Measurements from ENCODE around the gene ARHGEF28. TPM values are rescaled to one million over a fixed set of nuclear protein-coding genes. Genes with fewer than 3 reads are reported as not detected.

Gene ARHGEF28
- total and polyA plus RNA-seq, 10 of the 15 experiments (the other 5 are each of a cell fraction or from before 2014, with no cell fraction given) = 0.10 to 0.72 (median 0.22) TPM; not detected in 2

DNA sequence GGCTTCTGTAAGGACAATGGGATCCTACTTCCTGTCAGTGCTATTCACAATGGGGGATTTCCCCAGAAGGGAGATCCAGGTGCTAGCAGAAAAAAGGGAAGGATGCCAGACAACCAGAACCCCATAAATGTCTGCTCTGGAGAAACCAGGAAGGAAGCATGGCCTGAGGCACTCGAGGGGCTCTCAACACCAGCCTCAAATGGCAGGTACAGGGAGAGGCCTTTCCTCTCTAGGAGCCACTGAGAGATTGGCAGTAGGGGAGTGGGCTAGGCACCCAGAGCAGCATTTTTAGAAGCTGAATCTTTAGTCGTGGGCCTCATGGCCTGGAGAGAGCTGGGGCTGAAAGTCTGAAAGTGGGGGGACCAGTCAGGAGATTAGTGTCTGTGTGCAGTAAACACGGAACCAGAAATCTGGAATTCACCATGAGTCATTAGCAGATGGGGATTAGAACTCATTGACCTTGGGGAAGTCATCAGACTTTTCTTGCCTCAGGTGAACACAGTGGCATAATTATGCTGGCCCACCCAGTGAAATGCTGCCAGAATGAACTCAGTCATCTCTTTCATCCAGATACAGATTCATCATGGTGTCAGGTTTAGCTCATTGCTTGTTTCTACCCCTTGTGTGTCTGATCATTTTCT is 28.3 kb downstream of the ARHGEF28 start (continued):
- TF ChIP-seq CTCF (IDR thresholded peaks at IDR 0.05 in 2 of 3, conservative IDR thresholded peaks at IDR 0.05 in 1 of 3; ENCODE audit: control insufficient read depth in 2 of 3, extremely low read depth in 1 of 3, insufficient read depth in 1 of 3, low read depth in 3 of 3, low read length in 3 of 3) (no peak), DPF2 (IDR thresholded peaks at IDR 0.05) (peak; percentile 48; the same call in 1 of the 2 replicates), TAF1 (IDR thresholded peaks at IDR 0.05; ENCODE audit: borderline replicate concordance, low read depth, low read length) (peak; percentile 24; the same call in 1 of the 2 replicates)
- TF ChIP-seq, protein P1, sequence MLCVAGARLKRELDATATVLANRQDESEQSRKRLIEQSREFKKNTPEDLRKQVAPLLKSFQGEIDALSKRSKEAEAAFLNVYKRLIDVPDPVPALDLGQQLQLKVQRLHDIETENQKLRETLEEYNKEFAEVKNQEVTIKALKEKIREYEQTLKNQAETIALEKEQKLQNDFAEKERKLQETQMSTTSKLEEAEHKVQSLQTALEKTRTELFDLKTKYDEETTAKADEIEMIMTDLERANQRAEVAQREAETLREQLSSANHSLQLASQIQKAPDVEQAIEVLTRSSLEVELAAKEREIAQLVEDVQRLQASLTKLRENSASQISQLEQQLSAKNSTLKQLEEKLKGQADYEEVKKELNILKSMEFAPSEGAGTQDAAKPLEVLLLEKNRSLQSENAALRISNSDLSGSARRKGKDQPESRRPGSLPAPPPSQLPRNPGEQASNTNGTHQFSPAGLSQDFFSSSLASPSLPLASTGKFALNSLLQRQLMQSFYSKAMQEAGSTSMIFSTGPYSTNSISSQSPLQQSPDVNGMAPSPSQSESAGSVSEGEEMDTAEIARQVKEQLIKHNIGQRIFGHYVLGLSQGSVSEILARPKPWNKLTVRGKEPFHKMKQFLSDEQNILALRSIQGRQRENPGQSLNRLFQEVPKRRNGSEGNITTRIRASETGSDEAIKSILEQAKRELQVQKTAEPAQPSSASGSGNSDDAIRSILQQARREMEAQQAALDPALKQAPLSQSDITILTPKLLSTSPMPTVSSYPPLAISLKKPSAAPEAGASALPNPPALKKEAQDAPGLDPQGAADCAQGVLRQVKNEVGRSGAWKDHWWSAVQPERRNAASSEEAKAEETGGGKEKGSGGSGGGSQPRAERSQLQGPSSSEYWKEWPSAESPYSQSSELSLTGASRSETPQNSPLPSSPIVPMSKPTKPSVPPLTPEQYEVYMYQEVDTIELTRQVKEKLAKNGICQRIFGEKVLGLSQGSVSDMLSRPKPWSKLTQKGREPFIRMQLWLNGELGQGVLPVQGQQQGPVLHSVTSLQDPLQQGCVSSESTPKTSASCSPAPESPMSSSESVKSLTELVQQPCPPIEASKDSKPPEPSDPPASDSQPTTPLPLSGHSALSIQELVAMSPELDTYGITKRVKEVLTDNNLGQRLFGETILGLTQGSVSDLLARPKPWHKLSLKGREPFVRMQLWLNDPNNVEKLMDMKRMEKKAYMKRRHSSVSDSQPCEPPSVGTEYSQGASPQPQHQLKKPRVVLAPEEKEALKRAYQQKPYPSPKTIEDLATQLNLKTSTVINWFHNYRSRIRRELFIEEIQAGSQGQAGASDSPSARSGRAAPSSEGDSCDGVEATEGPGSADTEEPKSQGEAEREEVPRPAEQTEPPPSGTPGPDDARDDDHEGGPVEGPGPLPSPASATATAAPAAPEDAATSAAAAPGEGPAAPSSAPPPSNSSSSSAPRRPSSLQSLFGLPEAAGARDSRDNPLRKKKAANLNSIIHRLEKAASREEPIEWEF (IDR thresholded peaks at IDR 0.05; ENCODE audit: insufficient replicate concordance, low read depth, low read length) = no peak

Measured in GM12878 (cell line).